Measurements from ENCODE around the gene ZC3H12A. TPM values are rescaled to one million over a fixed set of nuclear protein-coding genes. Genes with fewer than 3 reads are reported as not detected.
A peak's percentile ranks its signal among the peaks of the same experiment; 100 is the strongest.

The ZC3H12A gene
- total RNA-seq, 5 donors from 2014 or later (not counting 1 experiment from before 2014, with no cell fraction given) = 49.5 to 131 (median 53.5) TPM

DNA sequence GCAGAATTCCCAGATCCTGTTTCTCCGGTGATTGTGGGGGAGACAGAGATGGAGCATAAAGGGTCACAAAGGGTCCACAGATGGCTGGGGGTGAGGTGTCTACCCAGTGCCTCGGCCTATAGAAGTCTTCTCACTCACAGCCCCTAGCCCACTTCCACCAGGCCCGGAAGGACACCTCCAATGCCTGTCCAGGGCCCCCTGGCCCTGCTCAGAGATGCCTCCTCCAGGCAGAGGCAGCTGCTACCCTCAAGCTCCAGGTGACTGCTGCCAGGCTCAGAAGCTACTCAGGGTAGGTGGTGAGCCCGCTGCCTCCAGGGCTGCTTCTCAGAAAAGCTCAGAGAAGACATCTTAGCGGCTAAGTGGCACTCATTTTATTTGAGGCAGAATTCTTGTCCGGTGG, 22.0 kb upstream of the ZC3H12A start:
- peaks cover 11 to 19% (median 15%) of the 10 kb centered on the region in 3 donors for H3K4me1 Mint-ChIP-seq
- H3K27me3 Mint-ChIP-seq = peaks cover 0 to 5% of the 10 kb centered on the region in 2 donors
- no peaks in the 10 kb centered on the region for H3K9me3 ChIP-seq

DNA sequence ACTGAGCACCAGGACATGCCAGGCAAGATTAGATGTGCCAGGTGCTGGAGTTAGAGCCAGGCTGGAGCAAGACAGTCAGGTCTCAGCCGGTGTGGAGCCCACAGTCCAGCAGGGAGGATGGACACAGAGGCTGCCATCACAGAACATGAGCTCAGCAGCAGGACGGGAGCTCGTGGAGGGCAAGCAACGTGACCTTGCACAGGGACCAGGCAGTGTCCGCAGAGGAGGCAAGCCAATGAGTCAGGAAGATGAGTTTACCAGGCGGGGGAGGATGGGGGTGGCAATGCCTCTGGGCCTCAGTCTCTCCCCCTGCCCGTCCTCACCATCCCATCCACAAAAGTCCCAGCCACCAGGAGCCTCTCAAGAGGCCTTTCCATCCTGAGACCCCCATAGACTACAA, 20.7 kb upstream of the ZC3H12A start:
- no peak for DNase-seq
- WGBS (ENCODE audit: insufficient coverage) = 92% methylated on average over 5 of the region's 7 CpGs
- peaks cover 4% of the 10 kb centered on the region for H3K36me3 Mint-ChIP-seq
- H3K36me3 ChIP-seq (ENCODE audit: control insufficient read depth in 2 of 2, extremely low read depth in 1 of 2, insufficient read depth in 1 of 2, low read length in 1 of 2) = peaks cover 0 to 7% of the 10 kb centered on the region in 2 donors
- H3K27ac ChIP-seq (ENCODE audit: low read length) = no peak overlapping the region
- H3K4me3 ChIP-seq (ENCODE audit: control insufficient read depth in 1 of 2, extremely low read depth in 1 of 2, low read length in 1 of 2) = no peak overlapping the region
- H3K4me1 ChIP-seq (ENCODE audit: control insufficient read depth in 1 of 2, extremely low read depth in 1 of 2, insufficient read depth in 2 of 2, low read length in 2 of 2) = peaks cover 4 to 19% of the 10 kb centered on the region in 2 experiments
- peaks cover 13 to 19% (median 18%) of the 10 kb centered on the region in 3 donors for H3K4me1 Mint-ChIP-seq
- H3K9me3 ChIP-seq = no peaks in the 10 kb centered on the region
- ChIA-PET CTCF (interaction anchor here (0.8 to 4.9 kb wide), 6 partner anchors 18 to 150 kb away, joined by 3 to 35 read pairs (median 7); no protein-coding TSS in a partner anchor), POLR2A (interaction anchor here in 1 of 2 donors (0.7 kb wide), 1 partner anchor 60 kb away, joined by 7 read pairs; no protein-coding TSS in a partner anchor)
- no peak overlapping the region for H3K4me3 Mint-ChIP-seq
- peaks cover 0 to 5% of the 10 kb centered on the region in 2 experiments for H3K27me3 ChIP-seq (replicated peaks in 1 of 2; ENCODE audit: control insufficient read depth in 2 of 2, extremely low read depth in 1 of 2, insufficient read depth in 2 of 2, low read length in 1 of 2)
- peaks cover 0 to under 1% of the 10 kb centered on the region in 2 donors for H3K27me3 Mint-ChIP-seq
- no peak overlapping the region for H3K27ac Mint-ChIP-seq
- no peaks in the 10 kb centered on the region for H3K9me3 Mint-ChIP-seq
- no peak for ATAC-seq (replicated peaks in 1 of 4)

More for the DNA sequence above, 22.0 kb upstream of the ZC3H12A start:
- H3K27ac Mint-ChIP-seq = no peak overlapping the region
- Histone ChIP-seq H3K36me3 (ENCODE audit: control insufficient read depth in 2 of 2, extremely low read depth in 1 of 2, insufficient read depth in 1 of 2, low read length in 1 of 2) (peaks cover 0 to 7% of the 10 kb centered on the region in 2 donors), H3K27ac (ENCODE audit: low read length) (no peak overlapping the region), H3K27me3 (replicated peaks in 1 of 2; ENCODE audit: control insufficient read depth in 2 of 2, extremely low read depth in 1 of 2, insufficient read depth in 2 of 2, low read length in 1 of 2) (peaks cover 0 to 5% of the 10 kb centered on the region in 2 experiments), H3K4me3 (ENCODE audit: control insufficient read depth in 1 of 2, extremely low read depth in 1 of 2, low read length in 1 of 2) (no peak overlapping the region), H3K4me1 (ENCODE audit: control insufficient read depth in 1 of 2, extremely low read depth in 1 of 2, insufficient read depth in 2 of 2, low read length in 2 of 2) (peaks cover 4 to 19% of the 10 kb centered on the region in 2 experiments)
- 64% methylated on average over 2 of the region's 6 CpGs for WGBS (ENCODE audit: insufficient coverage)
- H3K4me3 Mint-ChIP-seq = no peak overlapping the region
- ATAC-seq (replicated peaks in 1 of 4) (no peak), DNase-seq (no peak)
- ChIA-PET CTCF (interaction anchor here in 1 of 2 donors (4.9 kb wide), 1 partner anchor 34 kb away, joined by 35 read pairs; no protein-coding TSS in a partner anchor), POLR2A (no interaction called here)
- H3K36me3 Mint-ChIP-seq = peaks cover 4% of the 10 kb centered on the region
- no peaks in the 10 kb centered on the region for H3K9me3 Mint-ChIP-seq

DNA sequence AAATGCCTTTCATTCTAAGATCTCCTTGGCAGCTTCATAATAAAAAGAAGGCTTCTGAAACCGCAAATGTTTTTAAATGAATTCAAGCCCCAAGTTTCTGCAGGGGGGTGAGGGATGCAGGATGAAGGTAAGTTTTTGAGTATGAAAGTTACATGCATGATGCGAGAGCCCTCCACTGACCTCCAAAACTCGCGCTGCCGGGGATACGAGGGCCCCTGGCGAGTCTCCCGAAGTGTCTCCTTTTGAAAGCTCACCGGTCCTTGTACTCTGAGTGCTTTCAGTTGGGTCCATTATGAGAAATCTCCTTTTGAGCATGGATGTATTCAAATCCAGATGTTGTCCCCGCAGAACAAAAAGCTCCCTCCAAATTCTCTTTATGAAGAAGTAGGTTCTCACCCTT, 18.9 kb upstream of the ZC3H12A start:
- no peak overlapping the region for H3K4me3 Mint-ChIP-seq
- H3K27ac Mint-ChIP-seq = no peak overlapping the region
- Histone ChIP-seq H3K4me3 (ENCODE audit: control insufficient read depth in 1 of 2, extremely low read depth in 1 of 2, low read length in 1 of 2) (no peak overlapping the region), H3K9me3 (no peaks in the 10 kb centered on the region), H3K4me1 (ENCODE audit: control insufficient read depth in 1 of 2, extremely low read depth in 1 of 2, insufficient read depth in 2 of 2, low read length in 2 of 2) (peaks cover 0 to 8% of the 10 kb centered on the region in 2 experiments), H3K36me3 (ENCODE audit: control insufficient read depth in 2 of 2, extremely low read depth in 1 of 2, insufficient read depth in 1 of 2, low read length in 1 of 2) (peaks cover 0 to 9% of the 10 kb centered on the region in 2 donors), H3K27me3 (replicated peaks in 1 of 2; ENCODE audit: control insufficient read depth in 2 of 2, extremely low read depth in 1 of 2, insufficient read depth in 2 of 2, low read length in 1 of 2) (no peaks in the 10 kb centered on the region), H3K27ac (ENCODE audit: low read length) (no peak overlapping the region)
- H3K4me1 Mint-ChIP-seq = peaks cover 8 to 10% (median 9%) of the 10 kb centered on the region in 3 donors
- WGBS (ENCODE audit: insufficient coverage) = 100% methylated on average over 6 of the region's 10 CpGs
- no peak for DNase-seq
- ChIA-PET CTCF (interaction anchor here (1.1 to 4.9 kb wide), 4 partner anchors 15 to 36 kb away, joined by 4 to 35 read pairs (median 18); no protein-coding TSS in a partner anchor), POLR2A (interaction anchor here in 1 of 2 donors (0.7 kb wide), 1 partner anchor 1364 kb away, joined by 4 read pairs; no protein-coding TSS in a partner anchor)
- peaks cover 4% of the 10 kb centered on the region for H3K36me3 Mint-ChIP-seq
- ATAC-seq (replicated peaks in 1 of 4) = no peak
- H3K9me3 Mint-ChIP-seq = no peaks in the 10 kb centered on the region
- no peaks in the 10 kb centered on the region for H3K27me3 Mint-ChIP-seq

DNA sequence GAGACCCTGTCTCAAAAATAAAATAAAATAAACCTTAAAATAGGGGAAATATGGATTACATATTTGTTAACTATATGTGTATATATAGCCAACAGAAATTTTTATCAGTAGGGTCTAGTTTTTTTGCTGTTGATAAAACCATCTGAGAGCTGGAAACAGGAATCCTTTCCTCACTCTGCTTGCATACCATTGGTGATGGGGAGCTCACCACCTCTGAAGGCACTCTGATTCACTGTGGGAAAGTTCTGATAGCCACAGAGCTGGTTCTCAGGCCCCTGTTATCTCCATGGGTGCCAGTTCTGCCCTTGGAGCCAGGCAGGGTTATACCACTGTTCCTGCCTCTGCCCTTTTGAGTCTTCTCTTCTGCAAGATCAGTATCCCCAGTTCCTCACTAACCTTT, 17.8 kb upstream of the ZC3H12A start:
- CTCF ChIA-PET = interaction anchor here (0.6 to 4.9 kb wide), 4 partner anchors 14 to 199 kb away, joined by 3 to 35 read pairs (median 18); no protein-coding TSS in a partner anchor
- H3K27ac ChIP-seq (ENCODE audit: low read length) = no peak overlapping the region
- POLR2A ChIA-PET = interaction anchor here in 1 of 2 donors (0.7 kb wide), 1 partner anchor 31 kb away, joined by 4 read pairs; no protein-coding TSS in a partner anchor
- no peak overlapping the region for H3K4me3 ChIP-seq (ENCODE audit: control insufficient read depth in 1 of 2, extremely low read depth in 1 of 2, low read length in 1 of 2)
- no peaks in the 10 kb centered on the region for H3K27me3 Mint-ChIP-seq
- peaks cover 8 to 10% (median 8%) of the 10 kb centered on the region in 3 donors for H3K4me1 Mint-ChIP-seq
- ATAC-seq (replicated peaks in 1 of 4) (no peak), DNase-seq (no peak)
- no peaks in the 10 kb centered on the region for H3K9me3 ChIP-seq
- H3K27me3 ChIP-seq (replicated peaks in 1 of 2; ENCODE audit: control insufficient read depth in 2 of 2, extremely low read depth in 1 of 2, insufficient read depth in 2 of 2, low read length in 1 of 2) = no peaks in the 10 kb centered on the region
- peaks cover 0 to 9% of the 10 kb centered on the region in 2 donors for H3K36me3 ChIP-seq (ENCODE audit: control insufficient read depth in 2 of 2, extremely low read depth in 1 of 2, insufficient read depth in 1 of 2, low read length in 1 of 2)
- no peak overlapping the region for H3K4me3 Mint-ChIP-seq
- no peak overlapping the region for H3K27ac Mint-ChIP-seq
- no peaks in the 10 kb centered on the region for H3K9me3 Mint-ChIP-seq
- H3K36me3 Mint-ChIP-seq = peaks cover 4% of the 10 kb centered on the region
- peaks cover 0 to 8% of the 10 kb centered on the region in 2 experiments for H3K4me1 ChIP-seq (ENCODE audit: control insufficient read depth in 1 of 2, extremely low read depth in 1 of 2, insufficient read depth in 2 of 2, low read length in 2 of 2)

DNA sequence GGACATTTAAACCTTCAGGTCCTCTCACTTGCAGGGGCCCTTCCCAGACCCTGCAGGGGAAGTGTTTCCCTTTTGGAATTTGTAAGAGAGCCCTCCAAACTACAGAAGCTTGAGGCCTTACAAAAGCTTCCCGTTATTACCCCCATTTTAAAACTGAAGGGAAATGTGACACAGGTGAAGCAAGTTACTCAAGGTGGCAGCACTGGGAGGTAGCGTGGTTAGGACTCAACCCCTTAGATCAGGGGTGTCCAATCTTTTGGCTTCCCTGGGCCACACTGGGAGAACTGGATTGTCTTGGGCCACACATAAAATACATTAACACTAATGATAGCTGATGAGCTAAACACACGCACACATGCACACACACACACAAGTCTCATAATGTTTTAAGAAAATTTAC, 15.8 kb upstream of the ZC3H12A start:
- H3K4me3 Mint-ChIP-seq = no peak overlapping the region
- H3K27me3 Mint-ChIP-seq = no peaks in the 10 kb centered on the region
- ChIA-PET CTCF (interaction anchor here (0.7 to 2.0 kb wide), 6 partner anchors 17 to 29 kb away, joined by 3 to 17 read pairs (median 5); no protein-coding TSS in a partner anchor), POLR2A (interaction anchor here in 1 of 2 donors (0.6 to 1.0 kb wide), 3 partner anchors 19 to 85 kb away, joined by 3 to 5 read pairs (median 3); no protein-coding TSS in a partner anchor)
- H3K27me3 ChIP-seq (replicated peaks in 1 of 2; ENCODE audit: control insufficient read depth in 2 of 2, extremely low read depth in 1 of 2, insufficient read depth in 2 of 2, low read length in 1 of 2) = no peaks in the 10 kb centered on the region
- H3K4me3 ChIP-seq (ENCODE audit: control insufficient read depth in 1 of 2, extremely low read depth in 1 of 2, low read length in 1 of 2) = no peak overlapping the region
- no peak overlapping the region for H3K27ac Mint-ChIP-seq
- no peaks in the 10 kb centered on the region for H3K9me3 ChIP-seq
- H3K36me3 ChIP-seq (ENCODE audit: control insufficient read depth in 2 of 2, extremely low read depth in 1 of 2, insufficient read depth in 1 of 2, low read length in 1 of 2) = peaks cover 0 to 12% of the 10 kb centered on the region in 2 donors
- H3K36me3 Mint-ChIP-seq = peaks cover 4% of the 10 kb centered on the region
- no peak overlapping the region for H3K27ac ChIP-seq (ENCODE audit: low read length)
- ATAC-seq (replicated peaks in 1 of 4) (peak in 2 of 4 experiments; percentile 34 to 56), DNase-seq (peak in 1 of 35 experiments; percentile 35)
- H3K4me1 Mint-ChIP-seq = peaks cover 8 to 10% (median 8%) of the 10 kb centered on the region in 3 donors
- no peaks in the 10 kb centered on the region for H3K9me3 Mint-ChIP-seq
- peaks cover 0 to 8% of the 10 kb centered on the region in 2 experiments for H3K4me1 ChIP-seq (ENCODE audit: control insufficient read depth in 1 of 2, extremely low read depth in 1 of 2, insufficient read depth in 2 of 2, low read length in 2 of 2)
- WGBS (ENCODE audit: insufficient coverage) = no CpG with 5 or more reads among the region's 3 CpGs

DNA sequence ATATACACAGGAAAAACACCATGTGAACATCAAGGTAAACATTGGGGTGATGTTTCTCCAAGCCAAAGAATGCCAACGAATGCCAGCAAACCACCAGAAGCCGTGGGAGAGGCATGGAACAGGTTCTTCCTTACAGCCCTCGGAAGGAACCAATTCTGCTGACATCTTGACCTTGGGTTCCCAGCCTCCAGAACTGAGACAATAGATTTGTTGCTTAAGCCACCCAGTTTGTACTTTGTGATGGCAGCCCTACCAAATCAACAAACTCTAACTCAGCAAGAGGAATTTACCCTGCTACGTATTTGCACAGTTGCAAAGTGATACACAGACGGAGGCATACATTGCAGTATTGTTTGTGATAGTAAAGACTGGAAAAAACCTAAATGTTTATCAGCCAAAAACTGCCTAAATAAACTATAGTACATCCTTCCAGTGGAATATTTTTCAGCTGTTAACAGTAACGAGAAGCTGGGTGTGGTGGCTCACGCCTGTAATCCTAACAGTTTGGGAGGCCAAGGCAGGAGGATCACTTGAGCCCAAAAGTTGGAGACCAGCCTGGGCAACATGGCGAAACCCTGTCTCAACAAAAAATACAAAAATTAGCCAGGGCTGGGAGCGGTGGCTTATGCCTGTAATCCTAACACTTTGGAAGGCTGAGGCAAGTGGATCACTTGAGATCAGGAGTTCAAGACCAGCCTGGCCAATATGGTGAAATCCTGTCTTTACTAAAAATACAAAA, 12.5 kb upstream of the ZC3H12A start:
- WGBS (ENCODE audit: insufficient coverage) = 90% methylated on average over 5 of the region's 9 CpGs

More for the DNA sequence above, 12.5 kb upstream of the ZC3H12A start:
- no peaks in the 10 kb centered on the region for H3K4me1 ChIP-seq (ENCODE audit: control insufficient read depth in 1 of 2, extremely low read depth in 1 of 2, insufficient read depth in 2 of 2, low read length in 2 of 2)
- Mint-ChIP-seq H3K27me3 (no peaks in the 10 kb centered on the region), H3K9me3 (no peaks in the 10 kb centered on the region), H3K4me1 (peaks cover 0 to 4% (median 2%) of the 10 kb centered on the region in 3 donors), H3K36me3 (no peaks in the 10 kb centered on the region), H3K27ac (no peak overlapping the region), H3K4me3 (no peak overlapping the region)
- no peaks in the 10 kb centered on the region for H3K27me3 ChIP-seq (replicated peaks in 1 of 2; ENCODE audit: control insufficient read depth in 2 of 2, extremely low read depth in 1 of 2, insufficient read depth in 2 of 2, low read length in 1 of 2)
- peaks cover 0 to 5% of the 10 kb centered on the region in 2 donors for H3K36me3 ChIP-seq (ENCODE audit: control insufficient read depth in 2 of 2, extremely low read depth in 1 of 2, insufficient read depth in 1 of 2, low read length in 1 of 2)
- ATAC-seq (replicated peaks in 1 of 4) (no peak), DNase-seq (no peak)
- H3K4me3 ChIP-seq (ENCODE audit: control insufficient read depth in 1 of 2, extremely low read depth in 1 of 2, low read length in 1 of 2) = no peak overlapping the region
- H3K27ac ChIP-seq (ENCODE audit: low read length) = no peak overlapping the region
- no peaks in the 10 kb centered on the region for H3K9me3 ChIP-seq
- ChIA-PET POLR2A (interaction anchor here in 1 of 2 donors (0.5 kb wide), 1 partner anchor 33 kb away, joined by 15 read pairs; no protein-coding TSS in a partner anchor), CTCF (interaction anchor here in 1 of 2 donors (1.4 kb wide), 1 partner anchor 17 kb away, joined by 3 read pairs; no protein-coding TSS in a partner anchor)

All from T-cell (primary cell).